Kidney glomerular epithelial cell (primary cell): Measurements from ENCODE around the gene PRDM11.
"Not testable (repeated sequence)": the region's sequence is repeated elsewhere in the genome, so short reads cannot be mapped to it uniquely, and the experiment has no call there.

Experiments
- DNase-seq: peaks from one replicate; lab custom pipeline; 2025; lab: John Stamatoyannopoulos, UW

PRDM11 gene

GRCh38 chr11:45234306-45235006 lies 88.0 kb downstream of the PRDM11 start:
- no peak for DNase-seq

- DNase-seq = no peak
Measured at GRCh38 chr11:45237711-45238315, 91.4 kb downstream of the PRDM11 start.

- peak; percentile 55 for DNase-seq
Measured at GRCh38 chr11:45238724-45239123, 92.3 kb downstream of the PRDM11 start.

- no peak for DNase-seq
Measured at GRCh38 chr11:45239733-45240132, 93.3 kb downstream of the PRDM11 start.

GRCh38 chr11:45243967-45244366 lies 97.5 kb downstream of the PRDM11 start:
- DNase-seq = no peak

- DNase-seq = no peak
Measured at GRCh38 chr11:45245218-45246045, 99.0 kb downstream of the PRDM11 start.

GRCh38 chr11:45246241-45246640 lies 99.8 kb downstream of the PRDM11 start:
- no peak for DNase-seq

- DNase-seq = no peak
Measured at GRCh38 chr11:45247433-45247832, 101.0 kb downstream of the PRDM11 start.

- DNase-seq = no peak
Measured at GRCh38 chr11:45248501-45249011, 102.1 kb downstream of the PRDM11 start.

GRCh38 chr11:45249372-45249771 lies 102.9 kb downstream of the PRDM11 start:
- not testable (repeated sequence) for DNase-seq

GRCh38 chr11:45250035-45250718 lies 103.7 kb downstream of the PRDM11 start:
- DNase-seq = no peak

- DNase-seq = no peak
Measured at GRCh38 chr11:45252134-45252856, 105.9 kb downstream of the PRDM11 start.

GRCh38 chr11:45252877-45253276 lies 106.4 kb downstream of the PRDM11 start:
- no peak for DNase-seq

GRCh38 chr11:45253640-45254039 lies 107.2 kb downstream of the PRDM11 start:
- DNase-seq = no peak

- no peak for DNase-seq
Measured at GRCh38 chr11:45254070-45254469, 107.6 kb downstream of the PRDM11 start.

GRCh38 chr11:45258982-45259530 lies 112.6 kb downstream of the PRDM11 start:
- DNase-seq = no peak

GRCh38 chr11:45259592-45259991 lies 113.2 kb downstream of the PRDM11 start:
- DNase-seq = peak; percentile 47

GRCh38 chr11:45260071-45260470 lies 113.6 kb downstream of the PRDM11 start:
- no peak for DNase-seq

- no peak for DNase-seq
Measured at GRCh38 chr11:45262900-45263299, 116.5 kb downstream of the PRDM11 start.

- no peak for DNase-seq
Measured at GRCh38 chr11:45263773-45264172, 117.3 kb downstream of the PRDM11 start.
